ENCODE measurements around the gene KIZ.

The KIZ gene

DNA sequence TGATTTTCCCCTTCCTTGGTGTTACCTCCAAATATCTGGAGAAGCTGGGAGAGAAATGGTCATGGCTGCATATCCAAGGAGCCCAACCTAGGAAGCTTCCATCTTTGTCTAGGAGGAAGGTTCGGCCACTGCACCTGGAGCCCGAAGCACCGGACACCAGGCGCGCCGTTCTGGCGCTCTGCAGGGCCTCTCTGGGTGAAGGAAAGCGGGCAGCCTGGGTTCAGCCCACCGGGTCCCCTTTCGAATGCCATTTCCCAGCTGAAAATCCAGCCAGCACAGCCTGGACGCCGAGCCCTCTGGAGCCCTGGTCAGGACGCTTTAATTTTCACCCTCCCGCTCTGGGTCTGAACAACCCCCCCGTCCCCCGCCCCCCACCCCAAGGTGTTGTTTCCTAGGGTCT lies 21.0 kb upstream of the KIZ start:
- Histone ChIP-seq H3K4me3 (ENCODE audit: low read length in 2 of 2) (no peak overlapping the region), H3K27ac (ENCODE audit: low read depth in 2 of 2, low read length in 2 of 2) (no peak overlapping the region), H3K4me1 (ENCODE audit: control insufficient read depth in 2 of 2, insufficient read depth in 2 of 2, low read length in 2 of 2) (peaks cover 19 to 20% of the 10 kb centered on the region in 2 donors), H3K9ac (ENCODE audit: low read depth in 1 of 2, low read length in 2 of 2) (no peak overlapping the region), H3K36me3 (ENCODE audit: control insufficient read depth in 2 of 2, insufficient read depth in 2 of 2, low read length in 2 of 2) (no peaks in the 10 kb centered on the region), H3K27me3 (ENCODE audit: control insufficient read depth in 2 of 2, insufficient read depth in 2 of 2, low read length in 2 of 2) (peaks cover 56 to 63% of the 10 kb centered on the region in 2 donors), H3K9me3 (ENCODE audit: control insufficient read depth in 2 of 2, low read length in 2 of 2) (no peaks in the 10 kb centered on the region)

DNA sequence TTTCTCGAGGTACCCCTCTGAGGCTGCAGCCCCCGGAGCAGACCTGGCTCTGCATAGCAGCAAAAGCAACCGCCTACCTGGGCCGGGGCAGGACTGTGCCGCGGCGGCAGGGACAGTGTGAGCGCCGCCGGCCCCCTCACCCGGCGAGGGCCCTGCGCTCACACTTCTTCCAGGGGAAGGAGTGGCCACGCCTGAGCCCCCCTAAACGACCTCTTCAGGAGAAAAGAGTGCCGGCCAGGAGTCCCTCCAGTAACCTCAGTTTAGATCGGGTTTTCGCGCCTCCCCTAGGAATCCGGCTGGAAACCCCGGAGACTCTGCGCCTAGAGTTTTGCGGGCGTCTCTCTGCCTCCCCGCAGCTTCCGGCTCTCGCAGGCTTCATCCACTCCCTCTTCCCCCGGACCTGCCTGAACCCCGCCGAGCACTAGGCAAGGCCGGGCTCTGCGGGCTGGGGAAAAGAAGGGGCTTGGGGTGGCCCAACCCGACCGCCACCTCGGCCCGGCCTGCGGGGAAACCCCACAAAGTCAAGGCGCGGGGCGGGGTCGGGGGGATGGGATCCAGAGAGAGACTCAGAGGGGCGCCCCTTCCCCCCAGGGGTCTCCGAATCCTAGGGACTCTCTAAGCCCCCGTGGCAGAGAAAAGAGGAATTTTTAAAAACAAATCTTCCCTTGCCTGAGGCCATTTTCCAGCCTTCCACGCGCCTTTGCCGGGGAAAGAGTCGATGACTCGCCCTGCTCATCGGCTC lies 20.3 kb upstream of the KIZ start:
- no peaks in the 10 kb centered on the region for H3K9me3 ChIP-seq (ENCODE audit: control insufficient read depth in 2 of 2, low read length in 2 of 2)
- peaks cover 14 to 16% of the 10 kb centered on the region in 2 donors for H3K4me1 ChIP-seq (ENCODE audit: control insufficient read depth in 2 of 2, insufficient read depth in 2 of 2, low read length in 2 of 2)
- H3K36me3 ChIP-seq (ENCODE audit: control insufficient read depth in 2 of 2, insufficient read depth in 2 of 2, low read length in 2 of 2), result no peaks in the 10 kb centered on the region
- H3K4me3 ChIP-seq (ENCODE audit: low read length in 2 of 2), result no peak overlapping the region
- peaks cover 50 to 57% of the 10 kb centered on the region in 2 donors for H3K27me3 ChIP-seq (ENCODE audit: control insufficient read depth in 2 of 2, insufficient read depth in 2 of 2, low read length in 2 of 2)
- no peak overlapping the region for H3K9ac ChIP-seq (ENCODE audit: low read depth in 1 of 2, low read length in 2 of 2)
- H3K27ac ChIP-seq (ENCODE audit: low read depth in 2 of 2, low read length in 2 of 2), result no peak overlapping the region

DNA sequence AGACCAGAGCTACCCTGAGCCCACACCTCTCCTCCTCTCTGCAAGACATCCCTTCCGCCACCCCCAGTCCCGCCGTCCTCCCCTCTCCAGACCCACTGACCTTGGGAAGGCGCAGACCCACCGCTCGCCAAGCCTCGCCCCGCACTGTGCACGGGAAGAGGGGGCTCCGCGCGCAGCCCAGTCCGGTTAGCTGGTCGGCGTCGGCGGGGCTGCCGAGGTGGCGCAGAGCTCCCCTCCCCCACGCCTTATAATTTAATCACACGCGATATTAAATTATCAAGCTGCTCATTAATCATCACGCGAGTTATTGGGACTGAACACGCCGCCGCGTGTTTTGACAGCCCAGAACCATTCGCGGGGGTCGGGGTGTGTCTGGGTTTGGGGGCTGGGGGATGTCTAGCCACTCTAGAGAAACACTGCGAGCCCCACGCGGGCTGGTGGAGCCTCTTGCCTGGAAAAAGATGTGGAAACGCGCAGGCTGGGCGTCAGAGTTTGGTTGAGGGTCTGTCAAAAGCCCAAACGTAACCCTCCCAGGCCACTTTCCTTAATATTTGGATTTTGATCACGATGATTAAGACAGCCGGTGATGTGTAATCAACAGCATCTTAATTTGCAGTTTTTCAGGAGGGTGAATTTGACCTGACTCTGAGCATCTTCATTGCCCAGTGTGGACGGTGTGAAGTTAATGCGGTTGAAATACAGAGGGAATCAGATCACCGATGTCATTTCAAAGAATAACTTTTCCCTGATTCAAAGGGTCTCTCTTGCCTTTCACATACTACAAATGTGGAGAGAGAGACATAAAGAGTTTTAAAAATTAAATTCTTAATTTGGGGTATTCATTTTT lies 19.5 kb upstream of the KIZ start, which contains the start of gene LINC00237:
Gene LINC00237 (minus strand): TSS at position 188 of the 847 bp plus-strand sequence.
- no peak within 1 kb of the TSS for H3K27ac ChIP-seq (ENCODE audit: low read depth in 2 of 2, low read length in 2 of 2)
- H3K27me3 ChIP-seq (ENCODE audit: control insufficient read depth in 2 of 2, insufficient read depth in 2 of 2, low read length in 2 of 2), result peaks cover 42 to 55% of the 10 kb centered on the region in 2 donors

DNA sequence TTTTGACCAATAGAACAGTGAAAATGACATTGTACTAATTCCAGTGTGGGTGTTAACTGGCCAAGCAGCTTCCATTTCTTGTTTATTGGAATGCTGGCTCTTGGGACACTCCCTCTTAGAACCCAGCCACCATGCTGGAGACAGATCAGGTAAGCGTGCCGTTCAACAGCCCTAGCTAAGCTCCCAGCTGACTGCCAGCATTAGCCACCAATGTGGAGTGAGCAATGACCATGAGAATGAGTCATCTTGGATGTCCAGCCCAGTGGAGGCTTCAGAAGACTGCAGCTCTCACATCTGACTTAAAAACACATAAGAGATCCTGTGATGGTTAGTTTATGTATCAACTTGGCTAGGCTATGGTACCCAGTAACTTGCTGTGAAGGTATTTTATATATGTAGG lies 16.7 kb upstream of the KIZ start:
- Histone ChIP-seq H3K9ac (ENCODE audit: low read depth in 1 of 2, low read length in 2 of 2) (no peak overlapping the region), H3K36me3 (ENCODE audit: control insufficient read depth in 2 of 2, insufficient read depth in 2 of 2, low read length in 2 of 2) (no peaks in the 10 kb centered on the region), H3K27me3 (ENCODE audit: control insufficient read depth in 2 of 2, insufficient read depth in 2 of 2, low read length in 2 of 2) (peaks cover 20 to 36% of the 10 kb centered on the region in 2 donors), H3K4me1 (ENCODE audit: control insufficient read depth in 2 of 2, insufficient read depth in 2 of 2, low read length in 2 of 2) (no peaks in the 10 kb centered on the region), H3K27ac (ENCODE audit: low read depth in 2 of 2, low read length in 2 of 2) (no peak overlapping the region), H3K4me3 (ENCODE audit: low read length in 2 of 2) (no peak overlapping the region), H3K9me3 (ENCODE audit: control insufficient read depth in 2 of 2, low read length in 2 of 2) (no peaks in the 10 kb centered on the region)

More for the DNA sequence above, 19.5 kb upstream of the KIZ start, which contains the start of gene LINC00237:
- Histone ChIP-seq H3K36me3 (ENCODE audit: control insufficient read depth in 2 of 2, insufficient read depth in 2 of 2, low read length in 2 of 2) (no peaks in the 10 kb centered on the region), H3K4me3 (ENCODE audit: low read length in 2 of 2) (no peak within 1 kb of the TSS), H3K4me1 (ENCODE audit: control insufficient read depth in 2 of 2, insufficient read depth in 2 of 2, low read length in 2 of 2) (peaks cover 7 to 8% of the 10 kb centered on the region in 2 donors), H3K9ac (ENCODE audit: low read depth in 1 of 2, low read length in 2 of 2) (no peak within 1 kb of the TSS), H3K9me3 (ENCODE audit: control insufficient read depth in 2 of 2, low read length in 2 of 2) (no peaks in the 10 kb centered on the region)

DNA sequence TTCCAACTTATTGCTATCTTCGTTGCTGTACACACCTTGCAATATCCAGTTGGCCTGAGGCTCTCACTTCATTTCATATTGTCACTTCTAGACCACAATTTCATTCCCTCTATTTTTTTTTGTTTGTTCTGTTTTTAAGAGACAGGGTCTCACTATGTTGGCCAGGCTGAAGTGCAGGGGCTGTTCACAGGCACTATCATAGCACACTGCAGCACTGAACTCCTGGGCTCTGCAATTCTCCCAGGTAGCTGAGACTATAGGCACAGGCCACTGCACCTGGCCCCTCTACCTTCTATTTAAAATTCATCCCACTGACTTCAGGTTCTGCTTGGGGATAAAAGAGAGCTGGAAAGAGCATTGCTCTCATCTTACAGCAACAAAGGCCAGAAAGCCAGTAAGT lies 15.1 kb upstream of the KIZ start:
- no peak overlapping the region for H3K27ac ChIP-seq (ENCODE audit: low read depth in 2 of 2, low read length in 2 of 2)
- H3K9ac ChIP-seq (ENCODE audit: low read depth in 1 of 2, low read length in 2 of 2), result no peak overlapping the region
- no peaks in the 10 kb centered on the region for H3K9me3 ChIP-seq (ENCODE audit: control insufficient read depth in 2 of 2, low read length in 2 of 2)
- H3K27me3 ChIP-seq (ENCODE audit: control insufficient read depth in 2 of 2, insufficient read depth in 2 of 2, low read length in 2 of 2), result peaks cover 8 to 25% of the 10 kb centered on the region in 2 donors
- no peaks in the 10 kb centered on the region for H3K4me1 ChIP-seq (ENCODE audit: control insufficient read depth in 2 of 2, insufficient read depth in 2 of 2, low read length in 2 of 2)
- H3K4me3 ChIP-seq (ENCODE audit: low read length in 2 of 2), result no peak overlapping the region
- H3K36me3 ChIP-seq (ENCODE audit: control insufficient read depth in 2 of 2, insufficient read depth in 2 of 2, low read length in 2 of 2), result no peaks in the 10 kb centered on the region

DNA sequence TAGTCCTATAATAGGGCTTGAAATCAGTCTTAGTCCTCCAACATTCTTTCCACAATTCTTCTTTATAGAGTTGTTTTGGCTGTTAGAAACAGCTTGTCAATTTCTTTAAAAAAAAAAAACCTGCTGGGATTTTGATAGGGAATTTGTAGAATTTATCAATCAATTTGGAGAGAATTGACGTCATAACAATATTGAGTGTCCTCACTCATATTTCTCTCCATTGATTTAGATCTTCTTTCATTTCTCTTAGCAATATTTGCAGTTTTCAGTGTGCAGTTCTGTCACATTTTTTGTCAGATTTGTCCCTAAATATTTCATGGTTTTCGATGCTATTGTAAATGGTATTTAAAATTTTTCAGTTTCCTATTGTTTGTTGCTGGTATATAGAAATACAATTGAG lies 14.5 kb upstream of the KIZ start:
- Histone ChIP-seq H3K9me3 (ENCODE audit: control insufficient read depth in 2 of 2, low read length in 2 of 2) (no peaks in the 10 kb centered on the region), H3K4me1 (ENCODE audit: control insufficient read depth in 2 of 2, insufficient read depth in 2 of 2, low read length in 2 of 2) (no peaks in the 10 kb centered on the region), H3K27me3 (ENCODE audit: control insufficient read depth in 2 of 2, insufficient read depth in 2 of 2, low read length in 2 of 2) (peaks cover 3 to 22% of the 10 kb centered on the region in 2 donors), H3K36me3 (ENCODE audit: control insufficient read depth in 2 of 2, insufficient read depth in 2 of 2, low read length in 2 of 2) (no peaks in the 10 kb centered on the region), H3K4me3 (ENCODE audit: low read length in 2 of 2) (no peak overlapping the region), H3K27ac (ENCODE audit: low read depth in 2 of 2, low read length in 2 of 2) (no peak overlapping the region), H3K9ac (ENCODE audit: low read depth in 1 of 2, low read length in 2 of 2) (no peak overlapping the region)

DNA sequence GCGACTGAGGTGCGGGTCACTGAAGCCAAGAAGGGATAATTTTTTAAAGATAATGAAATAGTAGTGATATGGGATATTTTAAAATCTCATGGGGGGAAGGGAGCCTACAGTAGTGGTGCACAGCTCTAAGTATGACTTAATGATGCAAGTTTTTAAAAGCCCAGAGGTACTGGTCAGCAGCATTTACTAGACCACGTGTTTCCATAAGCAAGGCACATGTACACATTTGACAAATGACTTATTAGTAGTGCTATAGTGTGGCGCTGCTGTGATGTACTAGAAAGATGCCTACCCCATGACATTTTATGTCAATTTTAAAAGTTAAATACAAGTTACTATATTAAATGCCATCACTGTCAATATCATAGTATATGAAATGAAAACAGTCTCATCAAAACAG lies 12.2 kb upstream of the KIZ start:
- no peaks in the 10 kb centered on the region for H3K9me3 ChIP-seq (ENCODE audit: control insufficient read depth in 2 of 2, low read length in 2 of 2)
- no peaks in the 10 kb centered on the region for H3K36me3 ChIP-seq (ENCODE audit: control insufficient read depth in 2 of 2, insufficient read depth in 2 of 2, low read length in 2 of 2)
- no peak overlapping the region for H3K27ac ChIP-seq (ENCODE audit: low read depth in 2 of 2, low read length in 2 of 2)
- H3K27me3 ChIP-seq (ENCODE audit: control insufficient read depth in 2 of 2, insufficient read depth in 2 of 2, low read length in 2 of 2), result peaks cover 4 to 27% of the 10 kb centered on the region in 2 donors
- H3K4me3 ChIP-seq (ENCODE audit: low read length in 2 of 2), result no peak overlapping the region
- H3K9ac ChIP-seq (ENCODE audit: low read depth in 1 of 2, low read length in 2 of 2), result no peak overlapping the region
- H3K4me1 ChIP-seq (ENCODE audit: control insufficient read depth in 2 of 2, insufficient read depth in 2 of 2, low read length in 2 of 2), result no peaks in the 10 kb centered on the region

DNA sequence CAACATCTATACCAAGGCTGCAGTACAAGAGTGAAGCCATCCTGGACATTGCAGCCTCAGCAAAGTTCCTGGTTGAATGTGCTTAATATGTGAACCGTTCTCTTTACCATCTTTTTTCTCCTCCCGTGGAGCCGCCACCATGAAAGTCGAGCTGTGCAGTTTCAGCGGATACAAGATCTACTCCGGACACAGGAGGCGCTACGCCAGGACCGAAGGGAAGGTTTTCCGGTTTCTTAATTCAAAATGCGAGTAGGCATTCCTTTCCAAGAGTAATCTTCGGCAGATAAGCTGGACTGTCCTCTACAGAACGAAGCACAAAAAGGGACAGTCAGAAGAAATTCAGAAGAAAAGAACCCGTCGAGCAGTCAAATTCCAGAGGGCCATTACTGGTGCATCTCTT lies 11.3 kb upstream of the KIZ start:
- Histone ChIP-seq H3K4me3 (ENCODE audit: low read length in 2 of 2) (no peak overlapping the region), H3K36me3 (ENCODE audit: control insufficient read depth in 2 of 2, insufficient read depth in 2 of 2, low read length in 2 of 2) (no peaks in the 10 kb centered on the region), H3K27me3 (ENCODE audit: control insufficient read depth in 2 of 2, insufficient read depth in 2 of 2, low read length in 2 of 2) (peaks cover 8 to 20% of the 10 kb centered on the region in 2 donors), H3K9ac (ENCODE audit: low read depth in 1 of 2, low read length in 2 of 2) (no peak overlapping the region), H3K9me3 (ENCODE audit: control insufficient read depth in 2 of 2, low read length in 2 of 2) (no peaks in the 10 kb centered on the region), H3K4me1 (ENCODE audit: control insufficient read depth in 2 of 2, insufficient read depth in 2 of 2, low read length in 2 of 2) (no peaks in the 10 kb centered on the region), H3K27ac (ENCODE audit: low read depth in 2 of 2, low read length in 2 of 2) (no peak overlapping the region)

DNA sequence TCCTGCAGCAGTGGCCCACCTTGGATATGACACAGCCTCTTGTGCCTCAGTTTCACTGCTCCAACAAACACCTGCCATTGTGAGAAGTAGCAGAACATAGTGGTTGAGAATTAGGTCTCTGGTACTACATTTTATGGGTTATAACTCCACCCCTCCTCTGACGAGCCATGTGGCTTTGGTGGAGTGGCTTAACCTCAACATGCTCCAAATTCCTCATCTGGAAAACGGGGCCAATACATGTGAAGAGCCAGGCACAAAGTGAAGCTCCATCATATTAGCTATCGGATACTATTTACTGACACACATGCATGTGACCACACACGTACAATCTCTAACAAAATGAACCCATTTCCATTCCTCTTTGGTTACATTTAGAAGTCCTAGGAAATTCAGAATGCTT lies 8.4 kb upstream of the KIZ start:
- Histone ChIP-seq H3K9me3 (ENCODE audit: control insufficient read depth in 2 of 2, low read length in 2 of 2) (no peaks in the 10 kb centered on the region), H3K27me3 (ENCODE audit: control insufficient read depth in 2 of 2, insufficient read depth in 2 of 2, low read length in 2 of 2) (peaks cover 8 to 10% of the 10 kb centered on the region in 2 donors), H3K36me3 (ENCODE audit: control insufficient read depth in 2 of 2, insufficient read depth in 2 of 2, low read length in 2 of 2) (no peaks in the 10 kb centered on the region), H3K4me1 (ENCODE audit: control insufficient read depth in 2 of 2, insufficient read depth in 2 of 2, low read length in 2 of 2) (no peaks in the 10 kb centered on the region), H3K4me3 (ENCODE audit: low read length in 2 of 2) (no peak overlapping the region), H3K27ac (ENCODE audit: low read depth in 2 of 2, low read length in 2 of 2) (no peak overlapping the region), H3K9ac (ENCODE audit: low read depth in 1 of 2, low read length in 2 of 2) (no peak overlapping the region)

DNA sequence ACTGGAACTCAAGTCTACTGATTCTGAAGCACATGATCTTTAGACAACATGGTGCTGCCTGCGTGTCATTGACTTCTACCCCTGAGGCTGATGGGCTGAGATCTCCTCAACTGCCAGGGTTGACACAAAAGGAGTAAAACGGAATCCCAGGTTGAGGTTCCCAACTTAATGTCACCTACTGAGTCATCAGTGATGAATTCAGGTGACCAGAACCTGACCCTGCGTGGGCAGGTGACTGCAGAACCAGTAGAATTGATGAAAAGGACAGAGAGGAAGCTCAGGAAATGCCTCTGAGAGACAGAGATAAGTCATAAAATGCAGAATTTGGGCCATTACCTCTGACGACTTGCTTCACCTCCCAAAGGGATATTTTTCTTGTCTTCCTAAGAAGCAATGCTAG lies 7.7 kb upstream of the KIZ start:
- no peaks in the 10 kb centered on the region for H3K36me3 ChIP-seq (ENCODE audit: control insufficient read depth in 2 of 2, insufficient read depth in 2 of 2, low read length in 2 of 2)
- H3K27ac ChIP-seq (ENCODE audit: low read depth in 2 of 2, low read length in 2 of 2), result no peak overlapping the region
- no peaks in the 10 kb centered on the region for H3K9me3 ChIP-seq (ENCODE audit: control insufficient read depth in 2 of 2, low read length in 2 of 2)
- no peak overlapping the region for H3K4me3 ChIP-seq (ENCODE audit: low read length in 2 of 2)
- H3K27me3 ChIP-seq (ENCODE audit: control insufficient read depth in 2 of 2, insufficient read depth in 2 of 2, low read length in 2 of 2), result peaks cover 8 to 9% of the 10 kb centered on the region in 2 donors
- H3K4me1 ChIP-seq (ENCODE audit: control insufficient read depth in 2 of 2, insufficient read depth in 2 of 2, low read length in 2 of 2), result no peaks in the 10 kb centered on the region
- H3K9ac ChIP-seq (ENCODE audit: low read depth in 1 of 2, low read length in 2 of 2), result no peak overlapping the region

Data from mucosa of rectum (tissue), 2 donors.